ENCODE results near the gene ATP6V1F.

Gene ATP6V1F

GRCh38 chr7:128879939-128880746 lies 17.5 kb downstream of the ATP6V1F start:
- H3K4me1 Mint-ChIP-seq, result peaks cover 11% of the 10 kb centered on the region
- no peak overlapping the region for H3K27ac Mint-ChIP-seq
- peaks cover 3% of the 10 kb centered on the region for H3K27me3 Mint-ChIP-seq
- no peak overlapping the region for H3K4me3 Mint-ChIP-seq
- peaks cover 4% of the 10 kb centered on the region for H3K36me3 Mint-ChIP-seq
- no peaks in the 10 kb centered on the region for H3K9me3 Mint-ChIP-seq
- no peak for ATAC-seq

- Mint-ChIP-seq H3K36me3 (peaks cover 4% of the 10 kb centered on the region), H3K4me1 (peaks cover 11% of the 10 kb centered on the region), H3K27ac (no peak overlapping the region), H3K27me3 (peaks cover 10% of the 10 kb centered on the region), H3K4me3 (no peak overlapping the region), H3K9me3 (no peaks in the 10 kb centered on the region)
- ATAC-seq, result no peak
Observed at GRCh38 chr7:128880791-128881457, 18.3 kb downstream of the ATP6V1F start.

GRCh38 chr7:128881458-128882125 lies 18.9 kb downstream of the ATP6V1F start:
- H3K27ac Mint-ChIP-seq, result no peak overlapping the region
- H3K9me3 Mint-ChIP-seq, result no peaks in the 10 kb centered on the region
- H3K27me3 Mint-ChIP-seq, result peaks cover 13% of the 10 kb centered on the region
- H3K4me3 Mint-ChIP-seq, result no peak overlapping the region
- no peak for ATAC-seq
- H3K4me1 Mint-ChIP-seq, result peaks cover 11% of the 10 kb centered on the region
- H3K36me3 Mint-ChIP-seq, result peaks cover 4% of the 10 kb centered on the region

- peaks cover 4% of the 10 kb centered on the region for H3K36me3 Mint-ChIP-seq
- no peak for ATAC-seq
- peaks cover 13% of the 10 kb centered on the region for H3K27me3 Mint-ChIP-seq
- H3K4me1 Mint-ChIP-seq, result peaks cover 11% of the 10 kb centered on the region
- no peak overlapping the region for H3K4me3 Mint-ChIP-seq
- no peak overlapping the region for H3K27ac Mint-ChIP-seq
- no peaks in the 10 kb centered on the region for H3K9me3 Mint-ChIP-seq
Observed at GRCh38 chr7:128882134-128882533, 19.5 kb downstream of the ATP6V1F start.

GRCh38 chr7:128883622-128884448 lies 21.2 kb downstream of the ATP6V1F start:
- peaks cover 11% of the 10 kb centered on the region for H3K4me1 Mint-ChIP-seq
- ATAC-seq, result peak; percentile 86
- H3K36me3 Mint-ChIP-seq, result peaks cover 4% of the 10 kb centered on the region
- no peaks in the 10 kb centered on the region for H3K9me3 Mint-ChIP-seq
- H3K4me3 Mint-ChIP-seq, result peak overlapping the region; percentile 78
- H3K27me3 Mint-ChIP-seq, result peaks cover 13% of the 10 kb centered on the region
- H3K27ac Mint-ChIP-seq, result peak overlapping the region; percentile 78

- Mint-ChIP-seq H3K4me1 (peaks cover 11% of the 10 kb centered on the region), H3K4me3 (peak overlapping the region; percentile 78), H3K36me3 (no peaks in the 10 kb centered on the region), H3K9me3 (no peaks in the 10 kb centered on the region), H3K27me3 (peaks cover 16% of the 10 kb centered on the region), H3K27ac (peak overlapping the region; percentile 78)
- no peak for ATAC-seq
Observed at GRCh38 chr7:128884561-128885369, 22.1 kb downstream of the ATP6V1F start.

GRCh38 chr7:128885370-128886187 lies 22.9 kb downstream of the ATP6V1F start:
- no peak overlapping the region for H3K27ac Mint-ChIP-seq

GRCh38 chr7:128886391-128887168 lies 23.9 kb downstream of the ATP6V1F start:
- Mint-ChIP-seq H3K4me1 (peaks cover 11% of the 10 kb centered on the region), H3K9me3 (no peaks in the 10 kb centered on the region), H3K36me3 (no peaks in the 10 kb centered on the region)

More at GRCh38 chr7:128885370-128886187, 22.9 kb downstream of the ATP6V1F start:
- H3K27me3 Mint-ChIP-seq, result peaks cover 22% of the 10 kb centered on the region
- no peak for ATAC-seq
- no peaks in the 10 kb centered on the region for H3K36me3 Mint-ChIP-seq
- H3K9me3 Mint-ChIP-seq, result no peaks in the 10 kb centered on the region
- peaks cover 11% of the 10 kb centered on the region for H3K4me1 Mint-ChIP-seq
- no peak overlapping the region for H3K4me3 Mint-ChIP-seq

GRCh38 chr7:128887169-128888038 lies 24.7 kb downstream of the ATP6V1F start:
- ATAC-seq, result no peak
- no peaks in the 10 kb centered on the region for H3K36me3 Mint-ChIP-seq

More at GRCh38 chr7:128886391-128887168, 23.9 kb downstream of the ATP6V1F start:
- ATAC-seq, result no peak
- Mint-ChIP-seq H3K27me3 (peaks cover 22% of the 10 kb centered on the region), H3K4me3 (no peak overlapping the region), H3K27ac (no peak overlapping the region)

GRCh38 chr7:128888039-128888755 lies 25.5 kb downstream of the ATP6V1F start:
- H3K27ac Mint-ChIP-seq, result no peak overlapping the region
- no peak for ATAC-seq

More at GRCh38 chr7:128887169-128888038, 24.7 kb downstream of the ATP6V1F start:
- Mint-ChIP-seq H3K4me1 (peaks cover 11% of the 10 kb centered on the region), H3K9me3 (no peaks in the 10 kb centered on the region), H3K27ac (no peak overlapping the region), H3K27me3 (peaks cover 22% of the 10 kb centered on the region), H3K4me3 (no peak overlapping the region)

GRCh38 chr7:128888756-128889095 lies 26.1 kb downstream of the ATP6V1F start:
- peaks cover 6% of the 10 kb centered on the region for H3K4me1 Mint-ChIP-seq

More at GRCh38 chr7:128888039-128888755, 25.5 kb downstream of the ATP6V1F start:
- Mint-ChIP-seq H3K4me1 (peaks cover 11% of the 10 kb centered on the region), H3K27me3 (peaks cover 22% of the 10 kb centered on the region), H3K9me3 (no peaks in the 10 kb centered on the region), H3K4me3 (no peak overlapping the region), H3K36me3 (no peaks in the 10 kb centered on the region)

GRCh38 chr7:128889121-128889520 lies 26.5 kb downstream of the ATP6V1F start:
- no peaks in the 10 kb centered on the region for H3K36me3 Mint-ChIP-seq
- peaks cover 4% of the 10 kb centered on the region for H3K4me1 Mint-ChIP-seq
- ATAC-seq, result no peak
- H3K27me3 Mint-ChIP-seq, result peaks cover 22% of the 10 kb centered on the region
- no peaks in the 10 kb centered on the region for H3K9me3 Mint-ChIP-seq
- no peak overlapping the region for H3K27ac Mint-ChIP-seq
- no peak overlapping the region for H3K4me3 Mint-ChIP-seq

More at GRCh38 chr7:128888756-128889095, 26.1 kb downstream of the ATP6V1F start:
- Mint-ChIP-seq H3K36me3 (no peaks in the 10 kb centered on the region), H3K4me3 (no peak overlapping the region), H3K9me3 (no peaks in the 10 kb centered on the region), H3K27me3 (peaks cover 22% of the 10 kb centered on the region), H3K27ac (no peak overlapping the region)
- no peak for ATAC-seq
